NB4 (cell line): ENCODE measurements around the gene IPPK.

Experiments used
- CTCF ChIP-seq: IDR thresholded peaks from one replicate; pipeline ENCODE4 v1.5.1; 2012; ENCODE audit warnings: low read depth, low read length
- MAX ChIP-seq: IDR thresholded peaks from 2 replicates; pipeline ENCODE4 v1.6.1; 2011; ENCODE audit warnings: low read depth, low read length
- MYC ChIP-seq: IDR thresholded peaks from 2 replicates; pipeline ENCODE4 v1.6.1; 2011; ENCODE audit warnings: low read depth, low read length
- POLR2A ChIP-seq: IDR thresholded peaks from 2 replicates; pipeline ENCODE4 v1.6.1; 2011; ENCODE audit warnings: mild to moderate bottlenecking; ENCODE audit not compliant: insufficient read length; ENCODE audit errors: extremely low read depth

- no peak for TF ChIP-seq CTCF
- no peak for TF ChIP-seq POLR2A
- TF ChIP-seq MYC, result no peak
- TF ChIP-seq MAX, result no peak
These were observed 58.2 kb downstream of the IPPK start for GRCh38 chr9:92611621-92612285.
